GM12872 (cell line): ENCODE results near the gene HDGFL2.
A peak's percentile ranks its signal among the peaks of the same experiment; 100 is the strongest.

ENCODE experiments used
- CTCF ChIP-seq: IDR thresholded peaks from 3 replicates; pipeline ENCODE4 v1.5.1; 2011; ENCODE audit warnings: low read depth, mild to moderate bottlenecking, low read length, moderate library complexity; ENCODE audit not compliant: insufficient read depth

HDGFL2 gene

DNA sequence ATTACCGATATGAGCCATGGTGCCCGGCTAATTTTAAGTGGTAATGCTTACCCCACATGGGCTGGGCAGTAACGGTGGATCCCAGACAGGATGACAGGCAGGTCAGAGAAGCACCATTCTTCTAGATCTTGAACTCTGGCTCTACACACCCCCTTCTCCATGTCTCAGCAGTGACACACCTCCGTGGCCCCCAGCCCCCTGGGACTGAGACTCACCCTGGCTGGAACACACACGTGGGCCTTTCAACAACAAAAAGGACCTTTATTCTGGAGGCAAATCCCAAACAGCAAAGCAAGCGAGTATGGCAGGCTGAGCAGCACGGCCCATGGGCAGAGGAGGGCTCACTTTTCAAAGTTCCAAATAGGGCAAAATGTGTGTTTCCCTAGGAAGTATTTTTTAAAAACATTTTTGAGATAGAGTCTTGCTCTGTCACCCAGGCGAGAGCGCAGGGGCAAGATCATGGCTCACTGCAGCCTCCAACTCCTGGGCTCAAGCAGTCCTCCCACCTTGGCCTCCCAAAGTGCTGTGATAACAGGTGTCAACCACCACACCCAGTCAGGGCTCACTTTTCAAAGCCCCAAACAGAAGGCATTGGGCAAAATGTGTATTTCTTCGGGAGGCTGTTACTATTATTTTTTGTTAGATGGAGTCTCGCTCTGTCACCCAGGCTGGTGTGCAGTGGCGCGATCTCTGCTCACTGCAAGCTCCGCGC is 50.4 kb downstream of the HDGFL2 start:
- no peak for TF ChIP-seq CTCF

DNA sequence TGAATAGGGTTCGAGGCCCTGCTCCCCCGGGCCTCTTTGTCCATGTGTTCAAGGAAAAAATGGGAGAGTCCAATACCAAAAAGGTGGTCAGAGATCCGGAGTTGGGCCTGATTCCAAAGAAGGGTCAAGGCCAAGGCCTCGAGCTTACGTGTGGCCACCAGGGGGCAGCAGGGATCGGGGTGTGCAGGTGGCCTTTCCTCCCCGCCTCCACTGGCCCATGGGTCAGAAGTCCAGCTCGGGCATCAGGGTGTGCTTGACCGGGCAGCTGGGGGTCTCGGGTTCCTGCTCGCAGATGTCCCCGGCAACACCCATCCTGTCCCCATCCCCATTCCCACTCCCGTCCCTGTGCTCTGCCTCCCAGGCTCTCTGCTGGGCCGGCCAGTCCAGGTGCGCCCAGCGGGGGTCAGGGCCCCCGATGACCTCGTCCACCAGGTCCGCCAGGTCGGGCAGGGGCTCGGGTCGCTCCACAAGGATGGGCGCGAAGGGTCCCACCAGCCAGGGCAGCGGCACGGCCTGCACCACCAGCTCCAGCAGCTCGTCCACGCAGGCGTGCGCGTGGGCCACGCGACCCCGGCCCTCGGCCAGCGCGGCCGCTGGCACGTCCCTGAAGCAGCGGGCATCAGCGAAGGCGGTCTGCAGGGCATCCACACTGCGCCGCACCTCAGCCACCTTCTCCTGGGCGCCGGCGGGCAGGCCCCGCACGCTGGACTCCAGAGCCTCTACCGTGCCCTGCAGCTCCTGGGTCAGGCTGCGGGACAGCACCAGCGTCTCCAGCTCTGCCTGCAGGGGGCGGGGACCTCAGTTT is 51.4 kb downstream of the HDGFL2 start:
- peak; percentile 84 for TF ChIP-seq CTCF

GRCh38 chr19:4524808-4525562 is 52.9 kb downstream of the HDGFL2 start:
- TF ChIP-seq CTCF, result peak; percentile 94

DNA sequence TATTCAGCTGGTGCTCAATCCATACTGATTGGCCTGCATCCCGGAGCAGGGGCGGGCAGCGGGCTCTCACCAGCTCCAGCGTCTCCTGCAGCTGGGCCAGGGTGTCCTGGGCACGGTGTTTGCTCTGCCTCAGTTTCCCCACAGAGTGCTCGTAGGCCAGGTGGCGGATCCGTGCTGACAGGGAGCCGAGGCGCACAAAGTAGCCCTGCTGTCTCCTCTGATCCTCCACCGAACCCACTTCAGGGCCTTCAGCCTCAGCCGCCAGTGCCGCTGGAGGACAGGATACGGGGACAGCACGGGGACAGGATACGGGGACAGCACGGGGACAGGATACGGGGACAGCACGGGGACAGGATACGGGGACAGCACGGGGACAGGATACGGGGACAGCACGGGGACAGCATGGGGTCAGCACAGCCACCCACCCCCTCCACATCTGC is 53.5 kb downstream of the HDGFL2 start:
- TF ChIP-seq CTCF, result no peak

GRCh38 chr19:4528843-4529242 is 56.7 kb downstream of the HDGFL2 start:
- TF ChIP-seq CTCF, result no peak

GRCh38 chr19:4529924-4530522 is 57.9 kb downstream of the HDGFL2 start:
- no peak for TF ChIP-seq CTCF
